ENCODE data around the gene GJB5. TPM values are rescaled to one million over a fixed set of nuclear protein-coding genes. Genes with fewer than 3 reads are reported as not detected.

The GJB5 gene
- total RNA-seq, 2 donors from 2014 or later = not detected

- no peak for ATAC-seq (replicated peaks in 1 of 2)
- Mint-ChIP-seq H3K9me3 (no peaks in the 10 kb centered on the region), H3K36me3 (ENCODE audit: insufficient read depth in 2 of 2) (no peaks in the 10 kb centered on the region), H3K27ac (no peak overlapping the region), H3K4me3 (no peak overlapping the region), H3K27me3 (ENCODE audit: low read depth) (peaks cover 7% of the 10 kb centered on the region), H3K4me1 (ENCODE audit: low read depth) (no peaks in the 10 kb centered on the region)
- no peak for DNase-seq
Observed at GRCh38 chr1:34749992-34750391, 4.9 kb upstream of the GJB5 start.

- Mint-ChIP-seq H3K27ac (no peak overlapping the region), H3K27me3 (ENCODE audit: low read depth) (peaks cover 7% of the 10 kb centered on the region), H3K4me1 (ENCODE audit: low read depth) (no peaks in the 10 kb centered on the region), H3K9me3 (no peaks in the 10 kb centered on the region), H3K36me3 (ENCODE audit: insufficient read depth in 2 of 2) (no peaks in the 10 kb centered on the region), H3K4me3 (no peak overlapping the region)
- DNase-seq = no peak
- ATAC-seq (replicated peaks in 1 of 2) = no peak
Observed at GRCh38 chr1:34750610-34751009, 4.2 kb upstream of the GJB5 start.

DNA sequence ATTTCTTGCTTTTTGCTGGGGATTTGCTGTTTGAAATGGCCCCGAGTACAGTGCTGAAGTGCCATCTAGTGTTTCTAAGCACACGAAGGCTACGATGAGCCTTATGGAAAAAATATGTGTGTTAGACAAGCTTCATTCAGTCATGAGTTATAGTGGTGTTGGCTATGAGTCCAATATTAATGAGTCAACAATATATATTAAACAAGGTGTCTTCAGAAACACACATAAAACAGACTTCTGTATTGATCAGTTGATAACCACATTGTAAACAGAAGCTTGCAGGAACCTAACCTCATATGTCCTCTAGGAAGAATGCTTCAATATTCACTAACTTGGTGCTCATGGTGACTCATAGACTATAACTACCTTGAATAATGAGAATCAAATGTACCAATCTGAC, 1.7 kb upstream of the GJB5 start:
- Mint-ChIP-seq H3K36me3 (ENCODE audit: insufficient read depth in 2 of 2) (no peaks in the 10 kb centered on the region), H3K9me3 (no peaks in the 10 kb centered on the region), H3K27ac (no peak overlapping the region), H3K4me1 (ENCODE audit: low read depth) (no peaks in the 10 kb centered on the region), H3K4me3 (no peak overlapping the region), H3K27me3 (ENCODE audit: low read depth) (peaks cover 7% of the 10 kb centered on the region)
- ATAC-seq (replicated peaks in 1 of 2) (no peak), DNase-seq (no peak)

DNA sequence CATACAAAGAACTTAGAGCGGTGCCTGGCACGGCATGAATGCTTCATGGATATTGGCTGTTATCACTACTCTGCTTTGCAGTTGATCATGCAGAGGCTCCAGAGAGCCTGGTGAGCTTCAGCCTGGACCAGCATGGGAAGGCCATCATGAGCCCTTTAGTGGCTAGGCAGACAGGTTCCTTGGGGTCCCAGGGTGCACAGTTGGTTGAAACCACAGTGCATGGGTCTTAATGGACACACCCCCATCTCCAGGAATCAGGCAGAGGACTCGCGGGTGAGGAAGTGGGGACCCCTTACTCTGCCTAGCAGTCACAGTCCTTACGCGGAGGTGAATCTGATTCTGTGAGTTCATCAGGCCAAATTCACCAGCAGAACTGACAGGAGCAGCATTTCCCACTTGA, 1.1 kb downstream of the GJB5 start:
- DNase-seq = no peak
- no peak for ATAC-seq (replicated peaks in 1 of 2)
- Mint-ChIP-seq H3K9me3 (no peaks in the 10 kb centered on the region), H3K36me3 (ENCODE audit: insufficient read depth in 2 of 2) (no peaks in the 10 kb centered on the region), H3K27me3 (ENCODE audit: low read depth) (no peaks in the 10 kb centered on the region), H3K4me3 (no peak overlapping the region), H3K4me1 (ENCODE audit: low read depth) (no peaks in the 10 kb centered on the region), H3K27ac (no peak overlapping the region)

DNA sequence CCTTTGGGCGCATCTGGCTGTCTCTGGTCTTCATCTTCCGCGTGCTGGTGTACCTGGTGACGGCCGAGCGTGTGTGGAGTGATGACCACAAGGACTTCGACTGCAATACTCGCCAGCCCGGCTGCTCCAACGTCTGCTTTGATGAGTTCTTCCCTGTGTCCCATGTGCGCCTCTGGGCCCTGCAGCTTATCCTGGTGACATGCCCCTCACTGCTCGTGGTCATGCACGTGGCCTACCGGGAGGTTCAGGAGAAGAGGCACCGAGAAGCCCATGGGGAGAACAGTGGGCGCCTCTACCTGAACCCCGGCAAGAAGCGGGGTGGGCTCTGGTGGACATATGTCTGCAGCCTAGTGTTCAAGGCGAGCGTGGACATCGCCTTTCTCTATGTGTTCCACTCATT, 2.5 kb downstream of the GJB5 start:
- Mint-ChIP-seq H3K9me3 (no peaks in the 10 kb centered on the region), H3K27me3 (ENCODE audit: low read depth) (no peaks in the 10 kb centered on the region), H3K4me3 (no peak overlapping the region), H3K36me3 (ENCODE audit: insufficient read depth in 2 of 2) (no peaks in the 10 kb centered on the region), H3K4me1 (ENCODE audit: low read depth) (no peaks in the 10 kb centered on the region), H3K27ac (no peak overlapping the region)
- DNase-seq = no peak
- no peak for ATAC-seq (replicated peaks in 1 of 2)

DNA sequence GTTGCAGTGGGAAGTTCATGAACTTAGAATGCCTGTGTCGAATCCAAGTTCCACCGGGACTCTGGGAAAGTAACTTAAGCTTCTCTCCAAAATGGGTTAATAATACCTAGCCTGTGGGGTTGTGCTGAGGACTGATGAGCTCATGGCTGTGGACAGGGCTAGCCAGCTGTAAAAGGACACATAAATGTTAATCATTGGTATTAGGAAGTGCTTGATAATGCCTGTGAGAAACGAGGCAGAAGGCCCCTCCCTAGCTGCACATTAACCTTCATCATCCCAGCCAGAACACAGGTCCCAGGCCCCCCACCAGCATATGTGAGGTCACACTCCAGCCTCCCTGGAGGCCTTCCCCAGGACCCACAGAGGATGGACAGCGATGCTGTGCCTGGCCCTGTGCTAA, 3.9 kb downstream of the GJB5 start:
- no peaks in the 10 kb centered on the region for H3K4me1 Mint-ChIP-seq (ENCODE audit: low read depth)
- ATAC-seq (replicated peaks in 1 of 2) = no peak
- H3K27me3 Mint-ChIP-seq (ENCODE audit: low read depth) = peaks cover 9% of the 10 kb centered on the region
- no peak overlapping the region for H3K4me3 Mint-ChIP-seq
- no peak overlapping the region for H3K27ac Mint-ChIP-seq
- H3K36me3 Mint-ChIP-seq (ENCODE audit: insufficient read depth in 2 of 2) = no peaks in the 10 kb centered on the region
- no peak for DNase-seq
- no peaks in the 10 kb centered on the region for H3K9me3 Mint-ChIP-seq

- H3K27ac Mint-ChIP-seq = no peak within 1 kb of the TSS
- no peaks in the 10 kb centered on the region for H3K4me1 Mint-ChIP-seq (ENCODE audit: low read depth)
- no peak within 1 kb of the TSS for H3K4me3 Mint-ChIP-seq
- H3K9me3 Mint-ChIP-seq = no peaks in the 10 kb centered on the region
- no peaks in the 10 kb centered on the region for H3K36me3 Mint-ChIP-seq (ENCODE audit: insufficient read depth in 2 of 2)
- DNase-seq (no peak), ATAC-seq (replicated peaks in 1 of 2) (no peak)
- H3K27me3 Mint-ChIP-seq (ENCODE audit: low read depth) = peaks cover 10% of the 10 kb centered on the region
Observed at GRCh38 chr1:34759503-34760357, 4.9 kb downstream of the GJB5 start, which contains the start of gene GJB4. GJB4 (plus strand) TSS chr1:34759740; CDS start chr1:34761255, 1,515 bp downstream.

GRCh38 chr1:34761176-34761761, 6.4 kb downstream of the GJB5 start:
- H3K9me3 Mint-ChIP-seq = no peaks in the 10 kb centered on the region
- ATAC-seq (replicated peaks in 1 of 2) (no peak), DNase-seq (no peak)
- H3K27ac Mint-ChIP-seq = no peak overlapping the region
- peaks cover 10% of the 10 kb centered on the region for H3K27me3 Mint-ChIP-seq (ENCODE audit: low read depth)
- no peaks in the 10 kb centered on the region for H3K4me1 Mint-ChIP-seq (ENCODE audit: low read depth)
- no peaks in the 10 kb centered on the region for H3K36me3 Mint-ChIP-seq (ENCODE audit: insufficient read depth in 2 of 2)
- H3K4me3 Mint-ChIP-seq = no peak overlapping the region

DNA sequence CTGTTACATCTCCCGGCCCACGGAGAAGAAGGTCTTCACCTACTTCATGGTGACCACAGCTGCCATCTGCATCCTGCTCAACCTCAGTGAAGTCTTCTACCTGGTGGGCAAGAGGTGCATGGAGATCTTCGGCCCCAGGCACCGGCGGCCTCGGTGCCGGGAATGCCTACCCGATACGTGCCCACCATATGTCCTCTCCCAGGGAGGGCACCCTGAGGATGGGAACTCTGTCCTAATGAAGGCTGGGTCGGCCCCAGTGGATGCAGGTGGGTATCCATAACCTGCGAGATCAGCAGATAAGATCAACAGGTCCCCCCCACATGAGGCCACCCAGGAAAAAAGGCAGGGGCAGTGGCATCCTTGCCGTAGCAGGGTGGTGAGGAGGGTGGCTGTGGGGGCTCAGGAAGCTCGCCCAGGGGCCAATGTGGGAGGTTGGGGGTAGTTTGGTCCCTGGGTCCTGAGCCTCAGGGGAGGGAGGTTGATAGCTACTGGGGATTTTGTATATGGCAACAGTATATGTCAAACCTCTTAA, 7.0 kb downstream of the GJB5 start:
- Mint-ChIP-seq H3K27me3 (ENCODE audit: low read depth) (peaks cover 10% of the 10 kb centered on the region), H3K4me1 (ENCODE audit: low read depth) (no peaks in the 10 kb centered on the region), H3K9me3 (no peaks in the 10 kb centered on the region), H3K36me3 (ENCODE audit: insufficient read depth in 2 of 2) (no peaks in the 10 kb centered on the region), H3K4me3 (no peak overlapping the region), H3K27ac (no peak overlapping the region)
- DNase-seq (no peak), ATAC-seq (replicated peaks in 1 of 2) (no peak)

GRCh38 chr1:34762474-34763141, 7.8 kb downstream of the GJB5 start:
- Mint-ChIP-seq H3K4me3 (no peak overlapping the region), H3K27me3 (ENCODE audit: low read depth) (peaks cover 10% of the 10 kb centered on the region), H3K27ac (no peak overlapping the region), H3K4me1 (ENCODE audit: low read depth) (no peaks in the 10 kb centered on the region), H3K9me3 (no peaks in the 10 kb centered on the region), H3K36me3 (ENCODE audit: insufficient read depth in 2 of 2) (no peaks in the 10 kb centered on the region)
- DNase-seq (no peak), ATAC-seq (replicated peaks in 1 of 2) (no peak)

- H3K9me3 Mint-ChIP-seq = no peaks in the 10 kb centered on the region
- no peak overlapping the region for H3K27ac Mint-ChIP-seq
Observed at GRCh38 chr1:34763142-34763781, 8.4 kb downstream of the GJB5 start.

GRCh38 chr1:34768856-34769255, 14.0 kb downstream of the GJB5 start:
- Mint-ChIP-seq H3K4me1 (ENCODE audit: low read depth) (no peaks in the 10 kb centered on the region), H3K36me3 (ENCODE audit: insufficient read depth in 2 of 2) (no peaks in the 10 kb centered on the region), H3K9me3 (no peaks in the 10 kb centered on the region), H3K4me3 (no peak overlapping the region), H3K27me3 (ENCODE audit: low read depth) (peaks cover 7% of the 10 kb centered on the region), H3K27ac (no peak overlapping the region)
- DNase-seq (no peak), ATAC-seq (replicated peaks in 1 of 2) (no peak)

More at GRCh38 chr1:34763142-34763781, 8.4 kb downstream of the GJB5 start:
- DNase-seq (no peak), ATAC-seq (replicated peaks in 1 of 2) (no peak)
- peaks cover 10% of the 10 kb centered on the region for H3K27me3 Mint-ChIP-seq (ENCODE audit: low read depth)
- H3K4me1 Mint-ChIP-seq (ENCODE audit: low read depth) = no peaks in the 10 kb centered on the region
- no peak overlapping the region for H3K4me3 Mint-ChIP-seq
- H3K36me3 Mint-ChIP-seq (ENCODE audit: insufficient read depth in 2 of 2) = no peaks in the 10 kb centered on the region
